K562 (cell line): ENCODE data around the gene ILF2.

Experiments used
- ARID2 ChIP-seq: fragments of 450-650 bp; IDR thresholded peaks from 2 replicates; pipeline ENCODE4 v1.6.1; 2017; ENCODE audit warnings: antibody characterized with exemption, mild to moderate bottlenecking
- CTCF ChIP-seq, 3 experiments: IDR thresholded peaks in 2 of 3; conservative IDR thresholded peaks in 1 of 3; 2 replicates each; pipeline ENCODE4 v1.5.1; 2011 to 2012; ENCODE audit warnings: low read length in 3 of 3, mild to moderate bottlenecking in 3 of 3, control low read depth in 2 of 3, improper control_type of control experiment in 1 of 3, inconsistent platforms in 1 of 3, low read depth in 1 of 3, mixed read lengths in 1 of 3, moderate library complexity in 1 of 3; ENCODE audit not compliant: insufficient read depth in 2 of 3
- E2F4 ChIP-seq: sonication (generic); formaldehyde crosslinking; IDR thresholded peaks from 2 replicates; pipeline ENCODE4 v1.8.0; 2022; ENCODE audit warnings: mild to moderate bottlenecking, low read depth, missing genetic modification reagents
- ELF2 ChIP-seq: fragments of 250-450 bp; sonication (Bioruptor Pico); IDR thresholded peaks from 2 replicates; pipeline ENCODE4 v1.5.0; 2021; ENCODE audit warnings: mild to moderate bottlenecking
- EZH2 ChIP-seq: IDR thresholded peaks from 2 replicates; pipeline ENCODE4 v1.6.1; 2012; ENCODE audit warnings: low read depth, mild to moderate bottlenecking, inconsistent platforms, low read length, borderline replicate concordance
- HMBOX1 ChIP-seq: sonication (generic); IDR thresholded peaks from 2 replicates; pipeline ENCODE4 v1.6.1; 2016
- IRF1 ChIP-seq: sonication (generic); formaldehyde crosslinking; IDR thresholded peaks from 2 replicates; pipeline ENCODE4 v1.8.0; 2022; ENCODE audit warnings: missing genetic modification reagents, mild to moderate bottlenecking, borderline replicate concordance
- LEF1 ChIP-seq: fragments of 450-650 bp; IDR thresholded peaks from 2 replicates; pipeline ENCODE4 v1.6.1; 2016; ENCODE audit warnings: mild to moderate bottlenecking
- PHF8 ChIP-seq: fragments of 200-600 bp; sonication (generic); IDR thresholded peaks from 2 replicates; pipeline ENCODE4 v1.6.1; 2012; ENCODE audit warnings: mixed run types, mild to moderate bottlenecking, inconsistent platforms, low read length, moderate library complexity, borderline replicate concordance
- POU5F1 ChIP-seq: fragments of 150-350 bp; IDR thresholded peaks from 2 replicates; pipeline ENCODE4 v1.6.1; 2014; ENCODE audit warnings: borderline replicate concordance, low read length, low read depth, mild to moderate bottlenecking; ENCODE audit not compliant: partially characterized antibody
- REST ChIP-seq, 2 experiments: fragments of 450-650 bp; formaldehyde crosslinking in 1 of 2; IDR thresholded peaks; 2 replicates each; pipeline versions ENCODE4 v1.4.0 to v1.6.1; 2014 to 2020; ENCODE audit warnings: mild to moderate bottlenecking in 2 of 2, borderline replicate concordance in 1 of 2, low read depth in 1 of 2
- SAFB2 ChIP-seq: fragments of 200-400 bp; formaldehyde crosslinking; IDR thresholded peaks from 2 replicates; pipeline ENCODE4 v1.6.1; 2018; ENCODE audit warnings: borderline replicate concordance, low read length, low read depth, moderate library complexity; ENCODE audit not compliant: severe bottlenecking
- SETDB1 ChIP-seq: IDR thresholded peaks from one replicate; pipeline ENCODE4 v1.6.1; 2012; ENCODE audit warnings: low read length, control low read depth, inconsistent platforms

GRCh38 chr1:153616917-153617311 lies 53.9 kb downstream of the ILF2 start:
- TF ChIP-seq HMBOX1 (no peak), LEF1 (no peak), EZH2 (no peak), E2F4 (CRISPR knock-in tag) (no peak), CTCF (IDR thresholded peaks at IDR 0.05 in 2 of 3, conservative IDR thresholded peaks at IDR 0.05 in 1 of 3; ENCODE audit: insufficient read depth in 2 of 3, low read depth in 1 of 3, low read length in 3 of 3) (no peak), SAFB2 (no peak), PHF8 (no peak), POU5F1 (no peak), ARID2 (no peak), SETDB1 (no peak), IRF1 (no peak), ELF2 (CRISPR knock-in tag) (no peak), REST (IDR thresholded peaks at IDR 0.05; ENCODE audit: borderline replicate concordance) (no peak), REST (CRISPR knock-in tag; IDR thresholded peaks at IDR 0.05; ENCODE audit: low read depth) (no peak)
